LNCAP (cell line): ENCODE data around the gene SERAC1.

Source experiments
- CTCF ChIP-seq: fragments of 450-650 bp; IDR thresholded peaks from 2 replicates; pipeline ENCODE4 v1.5.1; 2017; ENCODE audit warnings: mild to moderate bottlenecking

Gene SERAC1

GRCh38 chr6:158068156-158068892 is 99.7 kb downstream of the SERAC1 start:
- TF ChIP-seq CTCF = no peak

- TF ChIP-seq CTCF = no peak
Measured at GRCh38 chr6:158067436-158068015, 100.5 kb downstream of the SERAC1 start.

GRCh38 chr6:158066136-158066781 is 101.8 kb downstream of the SERAC1 start:
- no peak for TF ChIP-seq CTCF

- no peak for TF ChIP-seq CTCF
Measured at GRCh38 chr6:158064725-158065251, 103.3 kb downstream of the SERAC1 start.

GRCh38 chr6:158063736-158064135 is 104.3 kb downstream of the SERAC1 start:
- no peak for TF ChIP-seq CTCF

- no peak for TF ChIP-seq CTCF
Measured at GRCh38 chr6:158061709-158062461, 106.2 kb downstream of the SERAC1 start.

- no peak for TF ChIP-seq CTCF
Measured at GRCh38 chr6:158061361-158061708, 106.7 kb downstream of the SERAC1 start.
